GM18861 (cell line): ENCODE data around the gene NPW.

Experiments used
- ATAC-seq: cut with Tn5 transposase; IDR thresholded peaks from one replicate; pipeline ENCODE4 v1.9.1; 2021; ENCODE audit not compliant: unreplicated experiment

The NPW gene

GRCh38 chr16:1984347-1985225 lies 35.0 kb upstream of the NPW start:
- no peak for ATAC-seq

- no peak for ATAC-seq
Observed at GRCh38 chr16:1985466-1986150, 34.0 kb upstream of the NPW start.

- ATAC-seq, result no peak
Observed at GRCh38 chr16:1987198-1987597, 32.4 kb upstream of the NPW start.

- ATAC-seq, result no peak
Observed at GRCh38 chr16:1989209-1990100, 30.1 kb upstream of the NPW start, which contains the start of gene SYNGR3. Gene SYNGR3 (plus strand): TSS chr16:1989970. CDS start chr16:1990103, 133 bp downstream.

GRCh38 chr16:1990101-1990350 lies 29.6 kb upstream of the NPW start:
- ATAC-seq, result no peak

GRCh38 chr16:1990351-1991134 lies 29.0 kb upstream of the NPW start:
- no peak for ATAC-seq

- no peak for ATAC-seq
Observed at GRCh38 chr16:1991135-1991551, 28.4 kb upstream of the NPW start.

- no peak for ATAC-seq
Observed at GRCh38 chr16:1991588-1991947, 28.0 kb upstream of the NPW start.

GRCh38 chr16:1991948-1992703 lies 27.5 kb upstream of the NPW start:
- no peak for ATAC-seq

- ATAC-seq, result no peak
Observed at GRCh38 chr16:1992704-1993317, 26.8 kb upstream of the NPW start.

GRCh38 chr16:1993731-1994131 lies 25.9 kb upstream of the NPW start:
- ATAC-seq, result no peak

- ATAC-seq, result no peak
Observed at GRCh38 chr16:1997494-1998359, 21.9 kb upstream of the NPW start.

GRCh38 chr16:1998360-1998835 lies 21.2 kb upstream of the NPW start:
- ATAC-seq, result no peak

GRCh38 chr16:1998852-1999801 lies 20.5 kb upstream of the NPW start:
- ATAC-seq, result no peak

- no peak for ATAC-seq
Observed at GRCh38 chr16:1999866-2000514, 19.6 kb upstream of the NPW start.

GRCh38 chr16:2001035-2001434 lies 18.6 kb upstream of the NPW start:
- ATAC-seq, result no peak
